H1 (cell line): ENCODE data around the gene TSPAN3. TPM values are rescaled to one million over a fixed set of nuclear protein-coding genes. Genes with fewer than 3 reads are reported as not detected.

Experiments
- CTCF ChIA-PET: fragments of 300-600 bp; sonication (Branson Sonifier 250); formaldehyde crosslinking; loops from one replicate; lab custom pipeline; 2021; ENCODE audit not compliant: partially characterized antibody; lab: Charles Lee
- POLR2A ChIA-PET: fragments of 300-600 bp; sonication (Branson Sonifier 250); formaldehyde crosslinking; loops from one replicate; lab custom pipeline; 2021; ENCODE audit warnings: inconsistent platforms; ENCODE audit not compliant: partially characterized antibody; lab: Charles Lee
- DNase-seq, 2 experiments: peaks; one replicate each; pipeline versions ENCODE4 v3.0.0 to v3.0.0-alpha.2; 2010 to 2022; ENCODE audit warnings: low spot score in 2 of 2, low read depth in 1 of 2, mixed read lengths in 1 of 2
- FAIRE-seq: peaks from 2 replicates; lab custom pipeline; 2011; peaks lifted over from hg19 to GRCh38; lab: Jason Lieb, UNC
- H2AFZ ChIP-seq: 2 replicates; pipeline ENCODE4 v1.8.1; 2012; ENCODE audit warnings: low read length, inconsistent platforms
- H2AK5ac ChIP-seq: 2 replicates; pipeline ENCODE4 v1.6.1; 2013; ENCODE audit warnings: low read depth, low read length
- H2BK120ac ChIP-seq: replicated peaks from 2 replicates; pipeline ENCODE3; 2013; ENCODE audit warnings: low read depth, low read length, inconsistent platforms
- H2BK12ac ChIP-seq: 2 replicates; pipeline ENCODE4 v1.6.1; 2013; ENCODE audit warnings: low read depth, low read length
- H2BK15ac ChIP-seq: 2 replicates; pipeline ENCODE4 v1.6.1; 2013; ENCODE audit warnings: low read length
- H2BK20ac ChIP-seq: 2 replicates; pipeline ENCODE4 v1.6.1; 2013; ENCODE audit warnings: low read length
- H2BK5ac ChIP-seq: 2 replicates; pipeline ENCODE4 v1.6.1; 2013; ENCODE audit warnings: low read depth, low read length
- H3K14ac ChIP-seq: 2 replicates; pipeline ENCODE4 v1.6.1; 2013; ENCODE audit warnings: inconsistent platforms; ENCODE audit not compliant: insufficient read length
- H3K18ac ChIP-seq: 2 replicates; pipeline ENCODE4 v1.6.1; 2013; ENCODE audit warnings: low read length; ENCODE audit errors: extremely low read depth
- H3K23ac ChIP-seq: 2 replicates; pipeline ENCODE4 v1.6.1; 2013; ENCODE audit warnings: inconsistent platforms; ENCODE audit not compliant: insufficient read length
- H3K23me2 ChIP-seq: 2 replicates; pipeline ENCODE4 v1.6.1; 2013; ENCODE audit warnings: low read depth, low read length
- H3K27ac ChIP-seq: 2 replicates; pipeline ENCODE4 v1.6.1; 2011; ENCODE audit warnings: low read depth, low read length, inconsistent platforms
- H3K27me3 ChIP-seq, 4 experiments: replicated peaks in 1 of 4; 1 replicate in 1 of 4; 2 replicates in 3 of 4; pipeline versions ENCODE4 v1.6.1 to v1.8.1; 2011 to 2013; ENCODE audit warnings: low read length in 3 of 4, mild to moderate bottlenecking in 3 of 4, inconsistent platforms in 2 of 4, mixed read lengths in 2 of 4, moderate library complexity in 1 of 4; ENCODE audit not compliant: control insufficient read depth in 3 of 4, insufficient read depth in 3 of 4; ENCODE audit errors: extremely low read depth in 1 of 4
- H3K36me3 ChIP-seq, 4 experiments: 2 replicates each; pipeline versions ENCODE4 v1.6.1 to v1.8.1; 2011 to 2013; ENCODE audit warnings: mild to moderate bottlenecking in 4 of 4, low read length in 3 of 4, moderate library complexity in 2 of 4, control low read depth in 1 of 4, inconsistent platforms in 1 of 4; ENCODE audit not compliant: insufficient read depth in 4 of 4, control insufficient read depth in 2 of 4
- H3K4ac ChIP-seq: replicated peaks from 2 replicates; pipeline ENCODE3; 2013; ENCODE audit warnings: low read length, low read depth, mixed read lengths, inconsistent platforms; ENCODE audit not compliant: insufficient read length
- H3K4me1 ChIP-seq, 4 experiments: replicated peaks in 1 of 4; 1 replicate in 1 of 4; 2 replicates in 3 of 4; pipeline versions ENCODE4 v1.6.1 to v1.8.1; 2011 to 2013; ENCODE audit warnings: low read length in 3 of 4, inconsistent platforms in 2 of 4, mixed read lengths in 1 of 4; ENCODE audit not compliant: insufficient read depth in 4 of 4, control insufficient read depth in 3 of 4
- H3K4me2 ChIP-seq, 2 experiments: 2 replicates each; pipeline versions ENCODE4 v1.6.1 to v1.8.1; 2011 to 2013; ENCODE audit warnings: low read depth in 2 of 2, low read length in 2 of 2, control low read depth in 1 of 2, inconsistent platforms in 1 of 2, mild to moderate bottlenecking in 1 of 2; ENCODE audit not compliant: insufficient read depth in 1 of 2
- H3K4me3 ChIP-seq, 4 experiments: fragments of 200-600, 300-600 bp in 1 of 4; sonication (generic), shearing (Covaris generic), sonication (Bioruptor Twin) in 1 of 4; 2 replicates each; pipeline versions ENCODE4 v1.5.1 to v1.8.1; 2011 to 2016; ENCODE audit warnings: low read length in 4 of 4, low read depth in 3 of 4, control low read depth in 2 of 4, inconsistent platforms in 2 of 4, mild to moderate bottlenecking in 2 of 4, mixed read lengths in 1 of 4, moderate library complexity in 1 of 4; ENCODE audit not compliant: insufficient read depth in 2 of 4; ENCODE audit errors: extremely low read depth in 1 of 4
- H3K56ac ChIP-seq: replicated peaks from 2 replicates; pipeline ENCODE3; 2013; ENCODE audit warnings: low read depth, mild to moderate bottlenecking, mixed read lengths, low read length, inconsistent platforms; ENCODE audit not compliant: insufficient read length
- H3K79me1 ChIP-seq: 2 replicates; pipeline ENCODE4 v1.6.1; 2013; ENCODE audit warnings: low read depth, low read length, control low read depth
- H3K79me2 ChIP-seq, 2 experiments: 2 replicates each; pipeline versions ENCODE4 v1.6.1 to v1.8.1; 2012 to 2013; ENCODE audit warnings: low read length in 2 of 2, mild to moderate bottlenecking in 2 of 2, inconsistent platforms in 1 of 2; ENCODE audit not compliant: insufficient read depth in 2 of 2, control insufficient read depth in 1 of 2
- H3K9ac ChIP-seq, 4 experiments: replicated peaks in 1 of 4; 1 replicate in 1 of 4; 2 replicates in 3 of 4; pipeline versions ENCODE4 v1.6.1 to v1.8.1; 2011 to 2013; ENCODE audit warnings: low read depth in 3 of 4, low read length in 3 of 4, control low read depth in 2 of 4, mild to moderate bottlenecking in 2 of 4, moderate library complexity in 2 of 4, inconsistent platforms in 1 of 4; ENCODE audit errors: extremely low read depth in 1 of 4
- H3K9me3 ChIP-seq, 2 experiments: 2 replicates each; pipeline versions ENCODE4 v1.6.1 to v1.8.1; 2012 to 2013; ENCODE audit warnings: mild to moderate bottlenecking in 2 of 2, moderate library complexity in 2 of 2, control low read depth in 1 of 2, inconsistent platforms in 1 of 2, low read depth in 1 of 2, low read length in 1 of 2, mixed read lengths in 1 of 2; ENCODE audit not compliant: insufficient read depth in 2 of 2
- H4K20me1 ChIP-seq, 2 experiments: replicated peaks in 1 of 2; 2 replicates each; pipeline versions ENCODE3 to v1.8.1; 2011 to 2013; ENCODE audit warnings: inconsistent platforms in 2 of 2, low read length in 2 of 2, mild to moderate bottlenecking in 1 of 2; ENCODE audit not compliant: insufficient read depth in 2 of 2, control insufficient read depth in 1 of 2
- H4K5ac ChIP-seq: 2 replicates; pipeline ENCODE4 v1.6.1; 2013; ENCODE audit warnings: low read length, low read depth, mixed read lengths, inconsistent platforms; ENCODE audit not compliant: insufficient read length
- H4K8ac ChIP-seq: 2 replicates; pipeline ENCODE4 v1.8.0; 2013; ENCODE audit warnings: mild to moderate bottlenecking, moderate library complexity, low read length, inconsistent platforms; ENCODE audit not compliant: insufficient read depth; ENCODE audit errors: extremely low read depth
- H4K91ac ChIP-seq: replicated peaks from 2 replicates; pipeline ENCODE3; 2013; ENCODE audit warnings: low read length, mixed read lengths, inconsistent platforms; ENCODE audit not compliant: insufficient read length
- E2F6 ChIP-seq: IDR thresholded peaks from 2 replicates; pipeline ENCODE4 v1.6.1; 2012; ENCODE audit warnings: inconsistent platforms
- WGBS, 2 experiments: shearing (Covaris generic) in 1 of 2; methylation state at CpG; one replicate each; pipeline versions ENCODE4 v1.1.6 to v1.1.7; 2013 to 2015; ENCODE audit warnings: low lambda C conversion rate in 2 of 2, mixed read lengths in 2 of 2, inconsistent platforms in 1 of 2, low coverage in 1 of 2, missing lambda C conversion rate in 1 of 2; ENCODE audit not compliant: insufficient replicate concordance in 2 of 2, insufficient coverage in 1 of 2, insufficient read length in 1 of 2; ENCODE audit errors: extremely low coverage in 1 of 2, missing lambda C conversion rate in 1 of 2; 5-methylcytosine and 5-hydroxymethylcytosine counted together
- polyA plus RNA-seq, 7 experiments: library from polyadenylated mRNA; depleted of rRNA in 3 of 7; stranded (reverse) in 5 of 7; unstranded in 2 of 7; fragments of >200 nt in 5 of 7; fragments of 200-250 nt in 2 of 7; gene quantifications; 1 replicate in 5 of 7; 2 replicates in 1 of 7; 4 replicates in 1 of 7; pipeline versions ENCODE4 v1.2.1 to v1.2.3, GENCODE V29; 2011 to 2013; ENCODE audit warnings: missing spikeins in 2 of 7, mixed read lengths in 2 of 7
- total RNA-seq: library from RNA; stranded (reverse); fragmentation: NEBNext Ultra II Directional; extraction: Animal tissue kit (Norgen Biotek cat#: 25700); gene quantifications from 2 replicates; pipeline ENCODE4 v1.2.1, GENCODE V29; 2021

Gene TSPAN3
- total and polyA plus RNA-seq, 2 of the 8 experiments (the other 6 are each of a cell fraction or from before 2014, with no cell fraction given): 107 to 238 TPM

- ChIA-PET CTCF (no interaction called here), POLR2A (no interaction called here)
- no peak for TF ChIP-seq E2F6
- Histone ChIP-seq H3K18ac (no peak overlapping the region), H3K36me3 (peaks cover 0 to 12% (median 8%) of the 10 kb centered on the region in 4 experiments; a peak in 7 of 8 replicates), H4K20me1 (no peaks in the 10 kb centered on the region), H2AK5ac (no peak overlapping the region), H3K79me2 (no peaks in the 10 kb centered on the region), H3K4me1 (0 out of 7 replicates have a peak, but pooled peaks cover 0 to 2% (median under 1%) of the 10 kb centered on the region in 4 experiments), H2BK120ac (no peak overlapping the region), H2BK12ac (no peak overlapping the region), H3K9me3 (peaks cover 0 to 12% of the 10 kb centered on the region in 2 experiments; a peak in 1 of 4 replicates), H4K8ac (no peak overlapping the region), H3K4me2 (no peak overlapping the region), H3K23ac (no peak overlapping the region), H2BK5ac (no peak overlapping the region), H2BK20ac (no peak overlapping the region), H3K9ac (no peak overlapping the region), H3K23me2 (no peaks in the 10 kb centered on the region), H2AFZ (no peak overlapping the region), H2BK15ac (no peak overlapping the region), H3K27ac (no peak overlapping the region), H3K27me3 (no peaks in the 10 kb centered on the region), H3K56ac (no peak overlapping the region), H3K14ac (no peak overlapping the region), H4K5ac (no peak overlapping the region), H3K79me1 (no peaks in the 10 kb centered on the region), H4K91ac (no peak overlapping the region), H3K4ac (no peak overlapping the region), H3K4me3 (no peak overlapping the region)
- DNase-seq (no peak), FAIRE-seq (no peak)
- no CpG with 5 or more reads among the region's 8 CpGs for WGBS, 2 experiments
Observed at GRCh38 chr15:77039848-77040247, 31.1 kb downstream of the TSPAN3 start.
